HTERT RPE-1 (cell line): ENCODE results near the gene ZNF292.
"Not testable (repeated sequence)": the region's sequence is repeated elsewhere in the genome, so short reads cannot be mapped to it uniquely, and the experiment has no call there.

Source experiments
- in situ Hi-C: fragments of 300-500 bp; cut with MboI; formaldehyde crosslinking; loops from 4 replicates; pipeline ENCODE4 v1.14.3; 2020; ENCODE audit warnings: low sequenced_read_pairs

Gene ZNF292

GRCh38 chr6:87154993-87155841, at the start of gene ZNF292:
Gene ZNF292, plus strand, starts transcription at chr6:87155565. Its CDS starts 27 bp downstream, at chr6:87155592.
- in situ Hi-C loops = no loop called here

- in situ Hi-C loops = no loop called here
Observed at GRCh38 chr6:87105823-87106222, 49.5 kb upstream of the ZNF292 start.

- in situ Hi-C loops = no loop called here
Observed at GRCh38 chr6:87110636-87111035, 44.7 kb upstream of the ZNF292 start.

GRCh38 chr6:87115402-87116135, 39.8 kb upstream of the ZNF292 start:
- in situ Hi-C loops = no loop called here

GRCh38 chr6:87116922-87117321, 38.4 kb upstream of the ZNF292 start:
- in situ Hi-C loops = no loop called here

- in situ Hi-C loops = no loop called here
Observed at GRCh38 chr6:87118054-87118453, 37.3 kb upstream of the ZNF292 start.

GRCh38 chr6:87122477-87122876, 32.9 kb upstream of the ZNF292 start:
- in situ Hi-C loops = no loop called here

GRCh38 chr6:87124074-87124473, 31.3 kb upstream of the ZNF292 start:
- in situ Hi-C loops = no loop called here

- in situ Hi-C loops = no loop called here
Observed at GRCh38 chr6:87126501-87126900, 28.9 kb upstream of the ZNF292 start.

- in situ Hi-C loops = no loop called here
Observed at GRCh38 chr6:87127737-87128136, 27.6 kb upstream of the ZNF292 start.

- in situ Hi-C loops = no loop called here
Observed at GRCh38 chr6:87136963-87137362, 18.4 kb upstream of the ZNF292 start.

- in situ Hi-C loops = no loop called here
Observed at GRCh38 chr6:87139236-87139635, 16.1 kb upstream of the ZNF292 start.

- in situ Hi-C loops = not testable (repeated sequence)
Observed at GRCh38 chr6:87139927-87140326, 15.4 kb upstream of the ZNF292 start.

GRCh38 chr6:87146363-87146762, 9.0 kb upstream of the ZNF292 start:
- in situ Hi-C loops = no loop called here

GRCh38 chr6:87150406-87150805, 5.0 kb upstream of the ZNF292 start:
- in situ Hi-C loops = no loop called here

GRCh38 chr6:87151471-87151780, 3.9 kb upstream of the ZNF292 start:
- in situ Hi-C loops = no loop called here

GRCh38 chr6:87151781-87152525, 3.4 kb upstream of the ZNF292 start:
- in situ Hi-C loops = no loop called here

- in situ Hi-C loops = no loop called here
Observed at GRCh38 chr6:87152526-87152955, 2.8 kb upstream of the ZNF292 start.

GRCh38 chr6:87154641-87154992, 748 bp upstream of the ZNF292 start:
- in situ Hi-C loops = no loop called here

- in situ Hi-C loops = no loop called here
Observed at GRCh38 chr6:87155842-87156815, 764 bp downstream of the ZNF292 start.
